ENCODE measurements around the gene PMVK.

PMVK gene

DNA sequence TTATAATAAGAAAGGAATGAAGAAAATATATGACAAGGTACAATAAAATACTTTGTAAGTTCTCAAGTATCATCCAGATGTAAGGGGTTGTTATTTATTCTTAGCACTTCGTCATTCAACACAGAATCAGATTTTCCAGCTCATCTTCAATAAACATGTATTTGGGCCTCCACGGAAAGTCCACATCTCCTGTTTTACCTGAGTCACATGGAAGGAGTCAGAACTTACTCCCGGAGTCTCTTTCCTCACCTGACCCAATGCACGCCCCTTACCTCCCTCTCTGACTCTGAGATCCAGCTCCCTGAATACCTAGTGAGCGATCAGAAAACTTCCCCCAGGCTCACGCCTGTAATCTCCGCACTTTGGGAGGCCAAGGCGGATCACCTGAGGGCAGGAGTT is 1.5 kb upstream of the PMVK start:
- no peak for TF ChIP-seq RAD21 (IDR thresholded peaks at IDR 0.05; ENCODE audit: low read depth)

DNA sequence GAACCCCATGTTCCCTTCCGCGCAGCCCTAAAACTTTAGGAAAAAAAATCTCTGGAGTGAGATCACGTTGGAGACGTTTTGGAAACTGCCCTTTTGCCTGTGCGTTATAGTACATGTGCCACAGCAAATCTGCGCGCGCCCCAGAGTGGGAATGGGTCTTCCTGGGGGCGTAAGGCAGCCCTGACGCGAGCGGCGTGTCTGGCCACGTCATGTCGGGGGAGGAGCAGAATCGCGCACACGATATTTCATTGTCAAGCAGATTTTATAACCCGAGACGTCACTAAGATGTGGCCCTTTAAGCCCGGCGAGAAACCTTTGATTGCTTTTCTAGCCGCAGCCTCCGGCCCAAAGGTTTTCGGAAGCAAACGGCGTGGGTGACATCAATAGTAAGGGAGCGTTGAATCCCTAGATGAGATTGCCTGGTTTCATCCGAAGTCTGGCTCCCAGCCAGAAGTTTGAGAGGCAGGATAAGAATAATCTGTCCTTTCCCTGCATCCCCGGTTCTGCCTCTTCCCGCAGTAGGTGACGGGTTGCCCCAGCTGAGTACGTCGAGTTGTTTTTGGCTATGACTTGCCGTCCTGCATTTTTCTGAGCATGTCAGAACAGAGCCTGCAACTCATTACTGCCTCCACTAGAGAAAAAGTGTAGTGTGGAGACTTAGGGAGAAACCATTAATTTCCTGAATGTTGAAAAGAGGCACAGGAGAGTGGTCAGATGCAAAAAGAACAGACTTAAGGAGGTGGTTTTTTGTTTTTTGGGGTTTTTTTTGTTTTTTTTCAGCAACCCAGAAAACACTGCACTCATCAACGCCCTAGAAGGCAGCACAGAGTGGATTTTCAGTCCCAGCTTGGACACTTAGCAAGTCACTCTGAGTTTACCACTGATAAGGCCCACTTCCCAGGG is 817 bp upstream of the PMVK start:
- TF ChIP-seq, protein P1, sequence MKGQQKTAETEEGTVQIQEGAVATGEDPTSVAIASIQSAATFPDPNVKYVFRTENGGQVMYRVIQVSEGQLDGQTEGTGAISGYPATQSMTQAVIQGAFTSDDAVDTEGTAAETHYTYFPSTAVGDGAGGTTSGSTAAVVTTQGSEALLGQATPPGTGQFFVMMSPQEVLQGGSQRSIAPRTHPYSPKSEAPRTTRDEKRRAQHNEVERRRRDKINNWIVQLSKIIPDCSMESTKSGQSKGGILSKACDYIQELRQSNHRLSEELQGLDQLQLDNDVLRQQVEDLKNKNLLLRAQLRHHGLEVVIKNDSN (IDR thresholded peaks at IDR 0.05), result peak; percentile 20; the same call in 1 of the 2 replicates
- no peak for TF ChIP-seq TCF12 (IDR thresholded peaks at IDR 0.05; ENCODE audit: low read depth)
- TF ChIP-seq CREB1 (IDR thresholded peaks at IDR 0.05; ENCODE audit: low read depth), result peak; percentile 96
- TF ChIP-seq TAF1 (IDR thresholded peaks at IDR 0.05; ENCODE audit: low read depth), result 0 out of 2 replicates have a peak, but pooled peaks have one; percentile 30
- TF ChIP-seq EP300 (IDR thresholded peaks at IDR 0.05; ENCODE audit: borderline replicate concordance), result peak; percentile 56; the same call in 1 of the 2 replicates
- TF ChIP-seq, protein P2, sequence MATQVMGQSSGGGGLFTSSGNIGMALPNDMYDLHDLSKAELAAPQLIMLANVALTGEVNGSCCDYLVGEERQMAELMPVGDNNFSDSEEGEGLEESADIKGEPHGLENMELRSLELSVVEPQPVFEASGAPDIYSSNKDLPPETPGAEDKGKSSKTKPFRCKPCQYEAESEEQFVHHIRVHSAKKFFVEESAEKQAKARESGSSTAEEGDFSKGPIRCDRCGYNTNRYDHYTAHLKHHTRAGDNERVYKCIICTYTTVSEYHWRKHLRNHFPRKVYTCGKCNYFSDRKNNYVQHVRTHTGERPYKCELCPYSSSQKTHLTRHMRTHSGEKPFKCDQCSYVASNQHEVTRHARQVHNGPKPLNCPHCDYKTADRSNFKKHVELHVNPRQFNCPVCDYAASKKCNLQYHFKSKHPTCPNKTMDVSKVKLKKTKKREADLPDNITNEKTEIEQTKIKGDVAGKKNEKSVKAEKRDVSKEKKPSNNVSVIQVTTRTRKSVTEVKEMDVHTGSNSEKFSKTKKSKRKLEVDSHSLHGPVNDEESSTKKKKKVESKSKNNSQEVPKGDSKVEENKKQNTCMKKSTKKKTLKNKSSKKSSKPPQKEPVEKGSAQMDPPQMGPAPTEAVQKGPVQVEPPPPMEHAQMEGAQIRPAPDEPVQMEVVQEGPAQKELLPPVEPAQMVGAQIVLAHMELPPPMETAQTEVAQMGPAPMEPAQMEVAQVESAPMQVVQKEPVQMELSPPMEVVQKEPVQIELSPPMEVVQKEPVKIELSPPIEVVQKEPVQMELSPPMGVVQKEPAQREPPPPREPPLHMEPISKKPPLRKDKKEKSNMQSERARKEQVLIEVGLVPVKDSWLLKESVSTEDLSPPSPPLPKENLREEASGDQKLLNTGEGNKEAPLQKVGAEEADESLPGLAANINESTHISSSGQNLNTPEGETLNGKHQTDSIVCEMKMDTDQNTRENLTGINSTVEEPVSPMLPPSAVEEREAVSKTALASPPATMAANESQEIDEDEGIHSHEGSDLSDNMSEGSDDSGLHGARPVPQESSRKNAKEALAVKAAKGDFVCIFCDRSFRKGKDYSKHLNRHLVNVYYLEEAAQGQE (IDR thresholded peaks at IDR 0.05; ENCODE audit: low read depth), result no peak
- no peak for TF ChIP-seq TEAD4 (IDR thresholded peaks at IDR 0.05)
- no peak for TF ChIP-seq CEBPB (IDR thresholded peaks at IDR 0.05)
- TF ChIP-seq EGR1 (IDR thresholded peaks at IDR 0.05), result peak; percentile 38; the same call in 1 of the 2 replicates
- no peak for TF ChIP-seq ZBTB7A (IDR thresholded peaks at IDR 0.05; ENCODE audit: low read depth)
- TF ChIP-seq, protein P3, sequence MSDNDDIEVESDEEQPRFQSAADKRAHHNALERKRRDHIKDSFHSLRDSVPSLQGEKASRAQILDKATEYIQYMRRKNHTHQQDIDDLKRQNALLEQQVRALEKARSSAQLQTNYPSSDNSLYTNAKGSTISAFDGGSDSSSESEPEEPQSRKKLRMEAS (IDR thresholded peaks at IDR 0.05), result no peak
- 0 out of 2 replicates have a peak, but pooled peaks have one; percentile 27 for TF ChIP-seq FOXM1 (IDR thresholded peaks at IDR 0.05; ENCODE audit: borderline replicate concordance, low read depth)
- peak; percentile 62 for TF ChIP-seq NFIC (IDR thresholded peaks at IDR 0.05)
- no peak for TF ChIP-seq RAD21 (IDR thresholded peaks at IDR 0.05; ENCODE audit: low read depth)
- TF ChIP-seq YY1 (IDR thresholded peaks at IDR 0.05; ENCODE audit: low read depth), result no peak

DNA sequence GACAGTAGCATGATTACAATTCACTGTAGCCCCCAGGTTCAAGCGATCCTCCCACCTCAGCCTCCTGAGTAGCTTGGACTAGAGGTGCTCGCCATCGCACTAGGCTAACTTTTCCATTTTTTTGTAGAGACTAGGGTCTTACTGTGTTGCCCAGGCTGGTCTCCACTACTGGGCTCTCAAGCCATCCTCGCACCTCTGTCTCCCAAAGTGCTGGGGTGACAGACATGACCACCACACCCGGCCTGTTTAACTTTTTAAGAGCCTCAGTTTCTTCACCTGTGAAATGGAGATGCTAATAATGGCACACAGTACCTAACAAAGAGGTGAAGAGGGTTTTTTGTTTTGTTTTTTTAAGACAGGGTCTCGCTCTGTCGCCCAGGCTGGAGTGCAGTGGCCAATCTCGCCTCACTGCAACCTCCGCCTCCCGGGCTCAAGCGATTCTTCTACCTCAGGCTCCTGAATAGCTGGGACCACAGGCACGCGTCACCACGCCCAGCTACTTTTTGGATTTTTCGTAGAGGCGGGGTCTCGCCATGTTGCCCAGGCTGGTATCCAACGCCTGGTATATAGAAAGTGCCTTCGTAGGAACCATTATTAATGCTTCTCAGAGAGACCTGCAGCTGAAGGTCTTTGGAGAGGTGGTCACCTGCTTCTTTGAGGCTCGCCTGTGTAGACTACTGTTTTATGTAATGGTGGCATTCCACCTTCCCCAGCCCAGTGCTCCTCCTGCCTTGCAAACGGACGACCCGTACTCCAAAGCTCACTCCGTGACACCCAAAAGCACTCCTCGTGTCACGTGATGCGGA is 567 bp downstream of the PMVK start:
- TF ChIP-seq TEAD4 (IDR thresholded peaks at IDR 0.05), result no peak
- TF ChIP-seq YY1 (IDR thresholded peaks at IDR 0.05; ENCODE audit: low read depth), result no peak
- TF ChIP-seq, protein P3 (IDR thresholded peaks at IDR 0.05), result no peak
- TF ChIP-seq CEBPB (IDR thresholded peaks at IDR 0.05), result no peak
- no peak for TF ChIP-seq TAF1 (IDR thresholded peaks at IDR 0.05; ENCODE audit: low read depth)
- TF ChIP-seq FOXM1 (IDR thresholded peaks at IDR 0.05; ENCODE audit: borderline replicate concordance, low read depth), result no peak
- TF ChIP-seq RAD21 (IDR thresholded peaks at IDR 0.05; ENCODE audit: low read depth), result no peak
- TF ChIP-seq EGR1 (IDR thresholded peaks at IDR 0.05), result no peak
- TF ChIP-seq NFIC (IDR thresholded peaks at IDR 0.05), result no peak
- no peak for TF ChIP-seq ZBTB7A (IDR thresholded peaks at IDR 0.05; ENCODE audit: low read depth)
- no peak for TF ChIP-seq EP300 (IDR thresholded peaks at IDR 0.05; ENCODE audit: borderline replicate concordance)
- TF ChIP-seq CREB1 (IDR thresholded peaks at IDR 0.05; ENCODE audit: low read depth), result no peak
- TF ChIP-seq, protein P2 (IDR thresholded peaks at IDR 0.05; ENCODE audit: low read depth), result no peak
- TF ChIP-seq TCF12 (IDR thresholded peaks at IDR 0.05; ENCODE audit: low read depth), result no peak
- TF ChIP-seq, protein P1 (IDR thresholded peaks at IDR 0.05), result no peak; the same call in 1 of the 2 replicates

DNA sequence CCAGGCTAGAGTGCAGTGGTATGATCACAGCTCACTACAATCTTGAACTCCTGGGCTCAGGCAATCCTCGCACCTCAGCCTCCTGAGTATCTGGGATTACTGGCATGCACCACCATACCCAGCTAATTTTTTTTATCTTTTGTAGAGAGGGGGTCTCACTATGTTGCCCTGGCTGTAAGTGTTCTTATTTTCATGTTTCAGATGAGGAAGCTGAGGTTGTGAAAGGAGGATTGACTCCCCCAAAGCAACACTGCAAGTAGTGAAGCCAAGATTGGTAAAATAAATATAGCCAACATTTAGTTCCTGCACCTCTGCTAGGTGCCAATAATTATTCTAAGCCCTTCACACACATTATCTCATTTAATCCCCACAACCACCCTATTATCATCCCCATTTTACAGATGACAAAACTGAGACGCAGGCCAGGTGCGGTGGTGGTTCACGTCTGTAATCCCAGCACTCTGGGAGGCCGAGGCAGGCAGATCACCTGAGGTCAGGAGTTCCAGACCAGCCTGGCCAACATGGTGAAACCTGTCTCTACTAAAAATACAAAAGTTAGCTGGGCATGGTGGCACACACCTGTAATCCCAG is 2.1 kb downstream of the PMVK start:
- TF ChIP-seq, protein P2 (IDR thresholded peaks at IDR 0.05; ENCODE audit: low read depth), result no peak
- no peak for TF ChIP-seq TEAD4 (IDR thresholded peaks at IDR 0.05)
- TF ChIP-seq, protein P1 (IDR thresholded peaks at IDR 0.05), result no peak
- no peak for TF ChIP-seq EP300 (IDR thresholded peaks at IDR 0.05; ENCODE audit: borderline replicate concordance)
- TF ChIP-seq YY1 (IDR thresholded peaks at IDR 0.05; ENCODE audit: low read depth), result no peak
- no peak for TF ChIP-seq EGR1 (IDR thresholded peaks at IDR 0.05)
- TF ChIP-seq, protein P3 (IDR thresholded peaks at IDR 0.05), result no peak
- no peak for TF ChIP-seq ZBTB7A (IDR thresholded peaks at IDR 0.05; ENCODE audit: low read depth)
- no peak for TF ChIP-seq CREB1 (IDR thresholded peaks at IDR 0.05; ENCODE audit: low read depth)
- no peak for TF ChIP-seq TAF1 (IDR thresholded peaks at IDR 0.05; ENCODE audit: low read depth)
- TF ChIP-seq CEBPB (IDR thresholded peaks at IDR 0.05), result no peak
- no peak for TF ChIP-seq TCF12 (IDR thresholded peaks at IDR 0.05; ENCODE audit: low read depth)
- no peak for TF ChIP-seq NFIC (IDR thresholded peaks at IDR 0.05)
- no peak for TF ChIP-seq FOXM1 (IDR thresholded peaks at IDR 0.05; ENCODE audit: borderline replicate concordance, low read depth)
- no peak for TF ChIP-seq RAD21 (IDR thresholded peaks at IDR 0.05; ENCODE audit: low read depth)

Measured in Ishikawa (cell line).